H1 (cell line): ENCODE data around the gene KYNU. TPM values are rescaled to one million over a fixed set of nuclear protein-coding genes. Genes with fewer than 3 reads are reported as not detected.

Experiments
- CTCF ChIA-PET: fragments of 300-600 bp; sonication (Branson Sonifier 250); formaldehyde crosslinking; loops from one replicate; lab custom pipeline; 2021; ENCODE audit not compliant: partially characterized antibody; lab: Charles Lee
- POLR2A ChIA-PET: fragments of 300-600 bp; sonication (Branson Sonifier 250); formaldehyde crosslinking; loops from one replicate; lab custom pipeline; 2021; ENCODE audit warnings: inconsistent platforms; ENCODE audit not compliant: partially characterized antibody; lab: Charles Lee
- DNase-seq, 2 experiments: peaks; one replicate each; pipeline versions ENCODE4 v3.0.0 to v3.0.0-alpha.2; 2010 to 2022; ENCODE audit warnings: low spot score in 2 of 2, low read depth in 1 of 2, mixed read lengths in 1 of 2
- FAIRE-seq: peaks from 2 replicates; lab custom pipeline; 2011; peaks lifted over from hg19 to GRCh38; lab: Jason Lieb, UNC
- H2AFZ ChIP-seq: 2 replicates; pipeline ENCODE4 v1.8.1; 2012; ENCODE audit warnings: low read length, inconsistent platforms
- H2AK5ac ChIP-seq: 2 replicates; pipeline ENCODE4 v1.6.1; 2013; ENCODE audit warnings: low read depth, low read length
- H2BK120ac ChIP-seq: replicated peaks from 2 replicates; pipeline ENCODE3; 2013; ENCODE audit warnings: low read depth, low read length, inconsistent platforms
- H2BK12ac ChIP-seq: 2 replicates; pipeline ENCODE4 v1.6.1; 2013; ENCODE audit warnings: low read depth, low read length
- H2BK15ac ChIP-seq: 2 replicates; pipeline ENCODE4 v1.6.1; 2013; ENCODE audit warnings: low read length
- H2BK20ac ChIP-seq: 2 replicates; pipeline ENCODE4 v1.6.1; 2013; ENCODE audit warnings: low read length
- H2BK5ac ChIP-seq: 2 replicates; pipeline ENCODE4 v1.6.1; 2013; ENCODE audit warnings: low read depth, low read length
- H3K14ac ChIP-seq: 2 replicates; pipeline ENCODE4 v1.6.1; 2013; ENCODE audit warnings: inconsistent platforms; ENCODE audit not compliant: insufficient read length
- H3K18ac ChIP-seq: 2 replicates; pipeline ENCODE4 v1.6.1; 2013; ENCODE audit warnings: low read length; ENCODE audit errors: extremely low read depth
- H3K23ac ChIP-seq: 2 replicates; pipeline ENCODE4 v1.6.1; 2013; ENCODE audit warnings: inconsistent platforms; ENCODE audit not compliant: insufficient read length
- H3K23me2 ChIP-seq: 2 replicates; pipeline ENCODE4 v1.6.1; 2013; ENCODE audit warnings: low read depth, low read length
- H3K27ac ChIP-seq: 2 replicates; pipeline ENCODE4 v1.6.1; 2011; ENCODE audit warnings: low read depth, low read length, inconsistent platforms
- H3K27me3 ChIP-seq, 4 experiments: replicated peaks in 1 of 4; 1 replicate in 1 of 4; 2 replicates in 3 of 4; pipeline versions ENCODE4 v1.6.1 to v1.8.1; 2011 to 2013; ENCODE audit warnings: low read length in 3 of 4, mild to moderate bottlenecking in 3 of 4, inconsistent platforms in 2 of 4, mixed read lengths in 2 of 4, moderate library complexity in 1 of 4; ENCODE audit not compliant: control insufficient read depth in 3 of 4, insufficient read depth in 3 of 4; ENCODE audit errors: extremely low read depth in 1 of 4
- H3K36me3 ChIP-seq, 4 experiments: 2 replicates each; pipeline versions ENCODE4 v1.6.1 to v1.8.1; 2011 to 2013; ENCODE audit warnings: mild to moderate bottlenecking in 4 of 4, low read length in 3 of 4, moderate library complexity in 2 of 4, control low read depth in 1 of 4, inconsistent platforms in 1 of 4; ENCODE audit not compliant: insufficient read depth in 4 of 4, control insufficient read depth in 2 of 4
- H3K4ac ChIP-seq: replicated peaks from 2 replicates; pipeline ENCODE3; 2013; ENCODE audit warnings: low read length, low read depth, mixed read lengths, inconsistent platforms; ENCODE audit not compliant: insufficient read length
- H3K4me1 ChIP-seq, 4 experiments: replicated peaks in 1 of 4; 1 replicate in 1 of 4; 2 replicates in 3 of 4; pipeline versions ENCODE4 v1.6.1 to v1.8.1; 2011 to 2013; ENCODE audit warnings: low read length in 3 of 4, inconsistent platforms in 2 of 4, mixed read lengths in 1 of 4; ENCODE audit not compliant: insufficient read depth in 4 of 4, control insufficient read depth in 3 of 4
- H3K4me2 ChIP-seq, 2 experiments: 2 replicates each; pipeline versions ENCODE4 v1.6.1 to v1.8.1; 2011 to 2013; ENCODE audit warnings: low read depth in 2 of 2, low read length in 2 of 2, control low read depth in 1 of 2, inconsistent platforms in 1 of 2, mild to moderate bottlenecking in 1 of 2; ENCODE audit not compliant: insufficient read depth in 1 of 2
- H3K4me3 ChIP-seq, 4 experiments: fragments of 200-600, 300-600 bp in 1 of 4; sonication (generic), shearing (Covaris generic), sonication (Bioruptor Twin) in 1 of 4; 2 replicates each; pipeline versions ENCODE4 v1.5.1 to v1.8.1; 2011 to 2016; ENCODE audit warnings: low read length in 4 of 4, low read depth in 3 of 4, control low read depth in 2 of 4, inconsistent platforms in 2 of 4, mild to moderate bottlenecking in 2 of 4, mixed read lengths in 1 of 4, moderate library complexity in 1 of 4; ENCODE audit not compliant: insufficient read depth in 2 of 4; ENCODE audit errors: extremely low read depth in 1 of 4
- H3K56ac ChIP-seq: replicated peaks from 2 replicates; pipeline ENCODE3; 2013; ENCODE audit warnings: low read depth, mild to moderate bottlenecking, mixed read lengths, low read length, inconsistent platforms; ENCODE audit not compliant: insufficient read length
- H3K79me1 ChIP-seq: 2 replicates; pipeline ENCODE4 v1.6.1; 2013; ENCODE audit warnings: low read depth, low read length, control low read depth
- H3K79me2 ChIP-seq, 2 experiments: 2 replicates each; pipeline versions ENCODE4 v1.6.1 to v1.8.1; 2012 to 2013; ENCODE audit warnings: low read length in 2 of 2, mild to moderate bottlenecking in 2 of 2, inconsistent platforms in 1 of 2; ENCODE audit not compliant: insufficient read depth in 2 of 2, control insufficient read depth in 1 of 2
- H3K9ac ChIP-seq, 4 experiments: replicated peaks in 1 of 4; 1 replicate in 1 of 4; 2 replicates in 3 of 4; pipeline versions ENCODE4 v1.6.1 to v1.8.1; 2011 to 2013; ENCODE audit warnings: low read depth in 3 of 4, low read length in 3 of 4, control low read depth in 2 of 4, mild to moderate bottlenecking in 2 of 4, moderate library complexity in 2 of 4, inconsistent platforms in 1 of 4; ENCODE audit errors: extremely low read depth in 1 of 4
- H3K9me3 ChIP-seq, 2 experiments: 2 replicates each; pipeline versions ENCODE4 v1.6.1 to v1.8.1; 2012 to 2013; ENCODE audit warnings: mild to moderate bottlenecking in 2 of 2, moderate library complexity in 2 of 2, control low read depth in 1 of 2, inconsistent platforms in 1 of 2, low read depth in 1 of 2, low read length in 1 of 2, mixed read lengths in 1 of 2; ENCODE audit not compliant: insufficient read depth in 2 of 2
- H4K20me1 ChIP-seq, 2 experiments: replicated peaks in 1 of 2; 2 replicates each; pipeline versions ENCODE3 to v1.8.1; 2011 to 2013; ENCODE audit warnings: inconsistent platforms in 2 of 2, low read length in 2 of 2, mild to moderate bottlenecking in 1 of 2; ENCODE audit not compliant: insufficient read depth in 2 of 2, control insufficient read depth in 1 of 2
- H4K5ac ChIP-seq: 2 replicates; pipeline ENCODE4 v1.6.1; 2013; ENCODE audit warnings: low read length, low read depth, mixed read lengths, inconsistent platforms; ENCODE audit not compliant: insufficient read length
- H4K8ac ChIP-seq: 2 replicates; pipeline ENCODE4 v1.8.0; 2013; ENCODE audit warnings: mild to moderate bottlenecking, moderate library complexity, low read length, inconsistent platforms; ENCODE audit not compliant: insufficient read depth; ENCODE audit errors: extremely low read depth
- H4K91ac ChIP-seq: replicated peaks from 2 replicates; pipeline ENCODE3; 2013; ENCODE audit warnings: low read length, mixed read lengths, inconsistent platforms; ENCODE audit not compliant: insufficient read length
- ASH2L ChIP-seq: fragments of 200-600, 300-600 bp; sonication (generic); IDR thresholded peaks from one replicate; pipeline ENCODE4 v1.7.1; 2017; ENCODE audit warnings: low read length
- BCL11A ChIP-seq, 2 experiments: IDR thresholded peaks; one replicate each; pipeline ENCODE4 v1.6.1; 2011; ENCODE audit warnings: low read depth in 2 of 2, low read length in 2 of 2, mild to moderate bottlenecking in 2 of 2
- JUND ChIP-seq: IDR thresholded peaks from 2 replicates; pipeline ENCODE4 v1.6.1; 2011; ENCODE audit warnings: mild to moderate bottlenecking, improper control_type of control experiment, low read length
- NRF1 ChIP-seq: IDR thresholded peaks from 2 replicates; pipeline ENCODE4 v1.6.1; 2011; ENCODE audit warnings: mild to moderate bottlenecking, low read depth, low read length, improper control_type of control experiment
- SP1 ChIP-seq: IDR thresholded peaks from 2 replicates; pipeline ENCODE4 v1.6.1; 2011; ENCODE audit warnings: low read depth, low read length
- TBP ChIP-seq: IDR thresholded peaks from 2 replicates; pipeline ENCODE4 v1.6.1; 2011; ENCODE audit warnings: low read depth, low read length, improper control_type of control experiment
- WGBS, 2 experiments: shearing (Covaris generic) in 1 of 2; methylation state at CpG; one replicate each; pipeline versions ENCODE4 v1.1.6 to v1.1.7; 2013 to 2015; ENCODE audit warnings: low lambda C conversion rate in 2 of 2, mixed read lengths in 2 of 2, inconsistent platforms in 1 of 2, low coverage in 1 of 2, missing lambda C conversion rate in 1 of 2; ENCODE audit not compliant: insufficient replicate concordance in 2 of 2, insufficient coverage in 1 of 2, insufficient read length in 1 of 2; ENCODE audit errors: extremely low coverage in 1 of 2, missing lambda C conversion rate in 1 of 2; 5-methylcytosine and 5-hydroxymethylcytosine counted together
- polyA plus RNA-seq, 7 experiments: library from polyadenylated mRNA; depleted of rRNA in 3 of 7; stranded (reverse) in 5 of 7; unstranded in 2 of 7; fragments of >200 nt in 5 of 7; fragments of 200-250 nt in 2 of 7; gene quantifications; 1 replicate in 5 of 7; 2 replicates in 1 of 7; 4 replicates in 1 of 7; pipeline versions ENCODE4 v1.2.1 to v1.2.3, GENCODE V29; 2011 to 2013; ENCODE audit warnings: missing spikeins in 2 of 7, mixed read lengths in 2 of 7
- total RNA-seq: library from RNA; stranded (reverse); fragmentation: NEBNext Ultra II Directional; extraction: Animal tissue kit (Norgen Biotek cat#: 25700); gene quantifications from 2 replicates; pipeline ENCODE4 v1.2.1, GENCODE V29; 2021

KYNU gene
- total and polyA plus RNA-seq, 2 of the 8 experiments (the other 6 are each of a cell fraction or from before 2014, with no cell fraction given) = 0.09 to 0.13 TPM

DNA sequence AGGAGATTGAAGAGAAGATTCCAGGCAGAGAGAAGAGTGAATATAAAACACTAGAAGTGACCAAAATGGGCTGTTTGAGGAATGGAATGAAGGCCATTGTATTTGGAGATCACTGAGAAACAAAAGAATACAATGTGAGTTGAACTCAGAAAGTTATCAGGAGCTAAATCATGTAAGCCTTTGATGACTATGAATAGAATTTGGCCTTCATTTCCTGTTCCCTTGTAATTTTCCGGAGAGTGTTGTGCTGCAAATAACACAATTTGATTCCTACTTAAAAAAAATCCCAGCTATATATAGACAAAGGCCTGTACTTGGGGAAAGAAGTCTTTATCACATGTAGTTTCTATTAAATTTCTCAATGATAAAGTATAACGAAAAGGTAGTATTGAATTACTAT, 33.7 kb upstream of the KYNU start:
- no peak overlapping the region for H3K18ac ChIP-seq
- TF ChIP-seq NRF1 = no peak
- TF ChIP-seq TBP = no peak
- no peak for TF ChIP-seq JUND
- no peak for TF ChIP-seq BCL11A (IDR thresholded peaks at IDR 0.05; ENCODE audit: low read depth in 2 of 2, low read length in 2 of 2)
- TF ChIP-seq ASH2L = no peak
- TF ChIP-seq SP1 = no peak
- TF ChIP-seq, all 59 proteins: peak for 0
- Histone ChIP-seq H3K23ac (no peak overlapping the region), H3K27me3 (no peaks in the 10 kb centered on the region), H4K8ac (no peak overlapping the region), H2AFZ (no peak overlapping the region), H4K91ac (no peak overlapping the region), H3K4me1 (no peaks in the 10 kb centered on the region), H2AK5ac (no peak overlapping the region), H3K14ac (no peak overlapping the region), H2BK20ac (no peak overlapping the region), H3K27ac (no peak overlapping the region), H4K5ac (no peak overlapping the region), H3K9ac (no peak overlapping the region), H3K56ac (no peak overlapping the region), H2BK120ac (no peak overlapping the region), H4K20me1 (no peaks in the 10 kb centered on the region), H2BK5ac (no peak overlapping the region), H3K79me2 (no peaks in the 10 kb centered on the region), H3K79me1 (no peaks in the 10 kb centered on the region), H3K9me3 (no peaks in the 10 kb centered on the region), H3K4me3 (no peak overlapping the region), H3K4me2 (no peak overlapping the region), H3K4ac (no peak overlapping the region), H2BK12ac (no peak overlapping the region), H2BK15ac (no peak overlapping the region), H3K23me2 (no peaks in the 10 kb centered on the region; the same call in 1 of the 2 replicates), H3K36me3 (no peaks in the 10 kb centered on the region)
- FAIRE-seq (no peak), DNase-seq (no peak)
- whole genome bisulfite sequencing, 2 experiments = 86% methylated on average over 2 of the region's 2 CpGs; no CpG with 5 or more reads in 1 of the 2 experiments
- POLR2A ChIA-PET = no interaction called here
- CTCF ChIA-PET = no interaction called here
